GM18867 (cell line): ENCODE results near the gene JUP.

Experiments
- ATAC-seq: cut with Tn5 transposase; IDR thresholded peaks from one replicate; pipeline ENCODE4 v1.9.1; 2021; ENCODE audit warnings: mild to moderate bottlenecking, moderate library complexity; ENCODE audit not compliant: unreplicated experiment

The JUP gene

DNA sequence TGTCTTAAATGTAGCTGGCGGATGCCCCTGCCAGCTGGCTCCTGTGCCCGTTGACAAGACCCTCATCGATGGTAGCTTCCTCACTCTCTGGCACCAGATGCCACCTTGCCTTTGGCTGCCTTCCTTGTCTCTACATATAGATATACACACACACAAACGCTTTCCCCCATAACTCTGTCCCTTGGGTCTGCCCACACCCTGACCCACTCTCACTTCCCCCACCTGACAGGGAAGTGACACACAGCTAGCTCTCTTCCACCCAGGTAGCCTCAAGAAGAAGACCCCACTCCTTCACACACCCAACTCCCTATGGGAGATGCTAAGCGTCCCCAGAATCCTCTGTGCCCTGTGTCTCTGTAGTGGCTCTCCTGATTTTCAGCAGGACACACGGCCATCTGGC, 25.6 kb downstream of the JUP start:
- ATAC-seq, result no peak

DNA sequence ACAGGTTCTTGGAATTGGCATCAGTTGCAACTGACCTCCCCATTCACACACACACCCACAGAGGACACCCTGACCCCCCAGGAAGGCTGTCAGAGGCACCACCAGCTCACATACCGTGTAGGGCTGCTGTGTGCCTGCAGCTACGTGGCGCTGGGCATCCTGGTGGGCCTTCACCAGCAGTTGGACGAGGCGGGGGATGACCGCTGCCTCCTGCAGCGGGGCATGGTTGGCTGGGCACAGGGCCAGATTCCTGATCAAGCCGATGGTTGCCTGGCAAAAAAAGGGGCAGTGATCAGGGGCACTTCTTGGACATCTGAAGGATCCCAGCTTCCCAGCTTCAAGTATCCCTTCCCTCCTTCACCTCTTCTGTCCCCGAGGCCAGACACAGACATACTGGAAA, 27.9 kb downstream of the JUP start:
- ATAC-seq, result no peak

DNA sequence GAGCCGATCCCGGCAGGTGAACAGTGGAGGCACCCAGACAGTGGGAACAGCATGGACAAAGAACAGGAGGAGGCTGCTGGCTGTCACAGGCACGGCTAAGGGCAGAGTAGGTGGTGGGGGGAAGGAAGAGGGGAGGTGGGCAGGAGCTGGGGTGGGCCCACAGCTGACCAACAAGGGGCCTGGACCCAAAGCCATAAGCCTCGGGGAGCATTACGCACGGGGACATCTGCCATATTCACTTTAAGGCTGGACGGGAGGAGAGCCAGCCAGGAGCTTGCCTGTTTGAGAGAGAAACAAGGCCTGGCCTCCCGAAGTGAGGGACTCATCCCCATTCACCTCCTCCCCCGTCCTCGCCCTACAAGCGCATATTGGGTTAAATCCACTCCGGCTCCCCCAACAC, 32.4 kb downstream of the JUP start:
- ATAC-seq, result no peak

DNA sequence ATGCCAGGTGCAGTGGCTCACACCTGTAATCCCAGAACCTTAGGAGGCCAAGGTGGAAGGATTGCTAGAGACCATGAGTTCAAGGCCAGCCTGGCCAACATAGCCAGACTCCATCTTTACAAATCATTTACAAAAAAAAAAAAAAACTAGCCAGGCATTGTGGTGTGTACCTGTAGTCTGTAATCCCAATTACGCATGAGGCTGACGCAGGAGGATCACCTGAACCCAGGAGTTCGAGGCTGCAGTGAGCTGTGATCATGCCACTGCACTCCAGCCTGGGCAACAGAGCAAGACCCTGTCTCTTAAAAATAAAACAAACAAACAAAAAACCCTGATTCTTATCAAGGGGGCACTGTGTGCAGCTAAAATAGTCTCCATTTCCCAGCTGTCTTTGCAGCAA, 35.2 kb downstream of the JUP start:
- no peak for ATAC-seq

DNA sequence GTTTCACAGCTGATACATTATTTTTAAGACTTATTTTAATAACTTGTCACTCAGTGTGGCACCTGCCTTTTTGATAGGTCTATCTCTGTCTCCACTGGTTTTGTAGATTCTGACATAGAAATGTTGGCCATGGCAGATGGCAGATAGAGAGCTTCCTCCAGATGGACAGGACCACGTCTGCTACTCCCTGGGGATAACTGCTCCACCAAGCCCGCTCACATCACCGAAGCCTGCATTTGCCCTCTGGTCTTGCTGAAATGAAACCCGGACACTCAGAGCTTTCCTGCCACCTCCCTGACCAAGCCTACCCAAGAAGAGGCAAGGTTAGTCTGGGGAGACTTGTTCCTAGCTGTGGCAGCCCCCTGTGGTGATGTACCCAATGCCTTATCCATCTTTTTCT, 35.6 kb downstream of the JUP start:
- ATAC-seq, result no peak

DNA sequence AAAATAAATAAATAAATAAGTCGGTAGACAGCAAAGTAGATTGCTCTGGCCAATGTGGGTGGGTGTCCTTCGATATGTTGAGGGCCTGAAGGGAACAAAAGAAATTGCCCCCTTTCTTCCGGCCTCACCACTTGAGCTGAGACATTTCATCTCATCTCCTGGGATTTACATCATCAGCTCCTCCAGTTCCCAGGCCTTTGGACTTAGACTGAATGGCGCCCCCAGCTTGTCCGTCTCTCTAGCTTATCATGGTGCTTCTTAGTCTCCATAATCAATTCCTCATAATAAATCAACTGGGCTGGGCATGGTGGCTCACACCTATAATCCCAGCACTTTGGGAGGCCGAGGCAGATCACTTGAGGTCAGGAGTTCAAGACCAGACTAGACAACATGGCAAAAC, 38.2 kb downstream of the JUP start:
- no peak for ATAC-seq

DNA sequence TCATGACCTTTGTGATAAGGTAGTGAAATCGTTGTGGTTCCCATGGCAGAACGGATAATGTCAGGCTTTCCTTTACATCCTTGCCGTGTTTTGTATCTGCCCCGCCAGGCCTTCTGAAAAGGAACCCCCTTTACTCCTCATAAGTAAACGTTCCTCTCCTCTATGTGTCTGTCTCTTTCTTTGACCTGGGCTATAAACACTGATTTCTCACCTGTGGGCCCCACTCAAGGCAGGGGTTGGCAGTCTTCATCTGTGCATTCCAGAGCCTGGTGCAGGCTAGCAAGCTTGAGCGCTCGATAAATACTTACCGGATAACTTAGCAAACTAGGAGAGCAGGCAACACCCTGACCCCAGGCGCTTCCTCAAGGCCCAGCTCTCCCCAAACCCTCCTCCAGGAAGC, 44.8 kb downstream of the JUP start:
- no peak for ATAC-seq

DNA sequence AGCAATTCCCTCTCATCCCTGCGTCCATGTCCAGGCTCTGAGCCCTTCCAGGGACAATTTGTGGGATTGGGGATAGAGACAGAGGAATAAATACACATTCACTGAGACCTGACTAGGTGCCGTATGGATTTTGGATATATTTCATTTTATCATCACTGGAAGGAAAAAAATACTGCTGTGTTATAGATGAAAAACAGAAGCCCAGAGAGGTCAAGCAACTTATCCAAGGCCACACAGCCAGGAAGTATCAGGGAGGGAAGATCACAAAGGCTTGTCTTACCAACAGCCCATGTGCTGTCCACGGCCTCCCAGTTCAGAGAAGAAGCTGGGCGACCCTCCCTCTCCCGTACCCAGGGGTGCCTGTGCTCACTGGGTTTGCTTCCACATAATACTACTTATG, 46.0 kb downstream of the JUP start:
- no peak for ATAC-seq

DNA sequence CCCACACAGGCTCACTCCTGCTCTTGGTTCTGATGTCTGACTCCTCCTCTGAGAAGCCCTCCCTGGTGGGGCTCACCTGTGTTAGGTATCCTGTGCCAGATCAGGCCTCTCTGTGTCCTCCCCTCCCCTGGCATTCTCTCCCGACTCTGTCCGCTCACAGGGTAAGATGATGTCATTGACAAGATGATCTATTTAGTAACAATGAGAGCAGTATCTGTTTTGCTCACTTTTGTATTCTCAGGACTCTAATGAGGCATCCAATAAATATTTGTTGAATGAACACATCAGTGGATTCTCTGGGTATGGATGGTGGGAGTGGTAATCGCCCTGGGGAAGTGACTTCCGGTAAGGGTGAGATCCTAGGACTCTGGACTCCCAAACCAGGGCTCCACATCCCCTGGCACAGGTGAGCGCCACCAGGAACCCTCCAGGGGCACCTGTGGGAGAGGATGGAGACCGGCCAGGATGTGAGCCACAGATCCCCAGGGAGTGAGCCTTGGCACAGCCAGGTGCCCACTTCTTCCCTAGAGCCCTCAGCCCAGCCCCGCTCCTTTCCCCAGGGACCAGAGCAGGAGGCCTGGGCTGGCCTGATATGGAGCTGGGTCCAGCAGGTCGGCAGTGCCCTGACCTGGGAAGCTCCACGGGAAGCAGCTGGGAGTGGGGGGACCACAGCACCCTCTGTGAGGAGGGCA, 46.7 kb downstream of the JUP start:
- ATAC-seq, result no peak

DNA sequence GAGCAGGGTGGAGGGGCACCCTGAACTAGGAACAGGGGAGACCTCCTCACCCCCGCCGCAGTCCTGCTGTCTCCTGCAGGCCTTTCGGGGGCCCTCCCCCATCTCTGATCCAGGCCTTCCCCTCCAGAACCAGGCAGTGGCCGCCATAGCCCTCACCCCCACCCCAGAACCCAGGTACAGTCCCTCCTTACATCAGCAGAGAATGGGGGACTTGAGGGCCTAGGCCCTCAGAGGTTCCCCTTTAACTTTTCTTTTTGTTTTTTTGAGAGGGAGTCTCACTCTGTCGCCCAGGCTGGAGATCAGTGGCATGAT, 47.8 kb downstream of the JUP start:
- ATAC-seq, result no peak

DNA sequence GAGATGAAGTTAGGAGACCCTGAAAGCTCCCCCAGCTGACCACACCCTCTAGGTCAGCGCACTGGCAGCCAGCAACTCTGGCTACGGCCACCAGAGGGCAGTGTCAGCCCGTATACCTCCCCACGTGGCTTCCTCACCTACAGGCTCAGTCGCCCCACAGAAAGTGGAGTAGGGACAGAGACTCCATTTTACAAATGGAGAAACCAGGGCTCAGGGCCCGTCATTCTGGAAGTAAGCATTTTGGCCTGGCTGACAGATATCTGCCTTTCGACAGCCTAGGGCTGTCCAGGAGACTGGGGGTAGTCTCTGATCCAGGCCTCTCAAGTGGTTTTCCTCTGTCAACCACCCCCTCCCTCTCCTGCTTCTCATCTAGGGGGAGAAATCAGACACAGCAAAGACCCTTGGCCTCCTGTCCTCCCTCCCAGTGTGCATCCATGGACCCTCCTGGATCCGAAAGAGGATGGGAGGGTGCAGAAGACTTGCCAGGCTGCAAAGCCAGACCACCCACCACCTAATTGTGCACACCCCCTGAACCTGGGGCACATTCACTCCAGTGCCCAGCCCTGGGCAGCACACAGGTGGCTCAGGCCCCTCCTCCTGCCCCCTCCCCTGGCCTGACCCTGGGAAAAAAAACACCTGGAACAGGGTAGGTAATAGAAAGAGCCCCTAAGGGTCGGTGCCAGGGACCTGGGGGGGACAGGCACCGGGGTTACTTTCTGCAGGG, 48.3 kb downstream of the JUP start:
- peak; percentile 58 for ATAC-seq

DNA sequence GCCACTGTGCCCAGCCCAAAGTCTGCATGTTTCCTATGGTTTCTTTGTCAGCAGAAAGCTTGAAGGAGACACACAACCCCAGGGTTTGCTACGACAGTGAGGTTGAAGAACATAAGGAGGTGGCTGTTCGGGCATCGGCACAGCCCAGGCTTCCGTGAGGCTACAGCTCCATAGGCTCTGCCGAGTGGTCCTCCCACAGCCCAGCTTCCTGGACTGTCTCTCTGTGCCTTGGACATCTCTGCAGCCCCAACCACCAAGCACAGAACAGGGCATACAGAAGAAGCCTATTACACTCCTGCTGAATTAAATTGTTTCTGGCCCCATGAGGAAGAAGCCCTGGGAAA, 48.9 kb downstream of the JUP start:
- no peak for ATAC-seq

DNA sequence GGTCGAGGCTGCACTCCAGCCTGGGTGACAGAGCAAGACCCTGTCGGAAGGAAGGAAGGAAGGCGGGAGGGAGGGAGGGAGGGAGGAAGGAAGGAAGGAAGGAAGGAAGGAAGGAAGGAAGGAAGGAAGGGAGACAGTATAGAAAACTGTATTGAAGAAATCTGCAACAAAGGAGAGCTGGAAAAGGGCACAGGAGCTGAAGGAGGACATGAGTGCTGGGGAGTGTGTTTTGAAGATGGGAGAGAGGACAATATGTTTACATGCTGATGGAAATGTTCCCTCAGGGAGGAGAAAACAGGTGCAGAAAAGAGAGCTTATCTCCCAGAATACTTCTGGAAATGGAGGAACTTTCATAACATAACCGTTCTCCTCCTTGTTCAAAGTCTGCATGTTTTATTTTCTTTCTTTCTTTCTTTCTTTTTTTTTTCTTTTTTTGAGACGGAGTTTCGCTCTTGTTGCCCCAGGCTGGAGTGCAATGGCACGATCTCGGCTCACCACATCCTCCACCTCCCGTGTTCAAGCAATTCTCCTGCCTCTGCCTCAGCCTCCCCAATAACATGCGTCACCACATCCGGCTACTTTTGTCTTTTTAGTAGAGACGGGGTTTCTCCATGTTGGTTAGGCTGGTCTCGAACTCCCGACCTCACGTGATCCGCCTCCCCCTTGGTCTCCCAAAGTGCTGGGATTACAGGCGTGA, 49.4 kb downstream of the JUP start:
- no peak for ATAC-seq

DNA sequence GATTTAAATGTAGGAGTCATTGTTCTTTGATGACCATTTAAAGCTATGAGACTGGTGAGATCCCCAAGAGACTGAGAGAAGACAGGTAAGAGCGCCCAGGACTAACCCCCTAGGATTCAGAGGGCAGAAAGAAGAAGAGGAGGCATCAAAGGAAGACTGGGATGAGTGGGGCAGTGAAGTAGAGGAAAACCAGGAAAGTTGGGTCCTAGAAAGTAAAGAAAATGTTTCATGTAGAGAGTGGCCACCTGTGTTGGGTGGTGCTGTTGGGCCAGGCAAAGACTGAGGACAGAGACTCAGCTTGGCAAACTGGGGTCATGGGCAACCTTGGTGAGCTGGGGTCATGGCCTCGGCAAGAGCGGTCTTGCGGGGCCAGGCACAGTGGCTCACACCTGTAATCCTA, 50.8 kb downstream of the JUP start:
- no peak for ATAC-seq

DNA sequence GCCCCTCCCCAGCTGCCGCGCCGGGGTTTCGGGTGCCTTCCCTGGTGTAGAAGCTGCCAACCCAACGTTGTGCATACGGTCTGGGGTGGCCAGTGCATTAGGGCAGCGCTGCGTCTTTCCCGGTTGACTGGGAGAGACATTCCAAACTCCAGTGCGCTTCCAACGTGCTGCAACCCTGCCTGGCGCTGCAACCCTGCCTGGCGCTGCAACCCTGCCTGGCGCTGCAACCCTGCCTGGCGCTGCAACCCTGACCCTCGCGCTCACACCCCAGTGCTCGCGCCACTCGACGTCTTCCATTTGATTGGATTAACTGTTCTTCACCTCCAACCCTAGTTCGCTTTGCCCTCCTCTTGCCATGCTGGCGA, 51.6 kb downstream of the JUP start:
- ATAC-seq, result no peak

DNA sequence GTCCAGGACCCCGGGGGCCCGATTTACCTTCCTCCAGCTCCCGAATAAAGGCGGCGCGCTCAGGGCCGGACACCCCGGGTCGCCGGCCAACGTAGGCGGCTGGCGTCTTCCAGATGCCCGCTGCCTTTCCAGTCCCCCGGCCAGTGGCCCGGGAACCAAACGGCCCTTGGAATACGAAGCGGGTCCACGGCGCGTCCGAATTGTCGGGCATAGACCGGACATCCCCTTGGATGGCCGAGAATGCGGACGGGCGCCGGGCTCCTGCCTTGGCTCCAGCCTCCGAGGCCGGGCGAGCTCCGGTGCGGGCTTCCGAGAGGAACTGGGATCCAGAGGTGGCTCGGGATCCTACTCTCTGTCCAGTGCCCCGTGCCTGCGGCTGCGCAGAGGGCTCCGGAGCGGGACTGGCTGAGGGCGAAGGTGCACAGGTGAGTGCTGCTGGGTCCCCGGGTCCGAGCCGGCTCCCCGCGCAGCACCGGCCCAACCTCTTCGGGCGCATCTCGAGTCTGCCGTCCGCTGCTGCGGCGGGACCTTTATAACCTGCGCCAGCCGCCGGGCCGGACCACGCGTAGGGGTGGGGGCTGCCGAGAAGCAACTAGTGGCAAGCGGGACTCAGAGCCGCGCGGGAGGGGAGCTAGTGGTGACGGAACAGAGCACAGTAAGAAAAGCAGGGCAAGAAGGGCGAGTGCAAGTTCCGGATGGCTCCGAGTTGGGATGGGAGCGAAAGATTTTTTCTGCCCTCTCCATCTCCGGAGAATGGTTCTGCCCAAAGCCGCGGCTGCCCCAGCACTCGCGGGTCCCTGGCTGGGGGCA, 52.2 kb downstream of the JUP start, which contains the start of gene HAP1:
TSS of gene HAP1 (minus strand) at position 505 of the 810 bp plus-strand sequence. CDS start at position 496, 9 bp downstream.
- ATAC-seq, result no peak

DNA sequence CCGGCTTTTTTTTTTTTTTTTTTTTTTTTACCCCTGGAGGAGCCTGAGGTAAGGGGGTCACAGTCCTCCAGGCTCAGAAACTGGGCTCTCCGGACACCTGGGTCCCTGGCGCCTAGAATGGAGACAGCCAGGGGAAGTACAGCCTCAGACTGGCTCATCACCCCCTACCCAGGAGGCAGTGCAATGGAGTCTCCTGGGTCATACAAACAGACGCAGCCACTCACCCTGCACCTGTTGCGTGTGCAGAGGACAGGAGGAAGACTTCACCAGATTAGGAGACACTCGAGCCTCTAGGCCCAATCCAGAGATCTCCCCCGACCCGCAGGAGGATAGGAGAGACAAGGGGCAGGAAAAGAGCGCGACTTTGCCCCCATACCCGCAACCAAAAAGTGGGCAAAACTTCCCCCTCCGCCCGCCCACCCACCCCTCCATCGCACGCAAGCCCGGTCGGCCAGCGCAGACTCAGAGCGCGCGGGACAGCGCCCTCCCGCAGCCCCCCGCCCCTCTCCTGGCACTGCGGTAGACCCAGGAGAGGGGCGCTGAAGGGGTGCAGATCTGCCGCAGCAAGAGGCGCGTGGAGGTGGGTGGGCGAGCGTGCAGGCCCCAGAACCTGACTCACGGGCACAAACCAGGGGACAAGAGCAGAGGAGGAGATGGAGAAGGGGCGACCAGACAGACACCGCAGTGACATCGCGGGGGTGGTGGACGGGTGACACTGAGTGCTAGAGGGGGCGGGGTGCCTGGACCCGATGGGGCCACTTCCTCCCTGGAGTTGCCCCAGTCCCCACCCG, 53.0 kb downstream of the JUP start:
- ATAC-seq, result no peak

DNA sequence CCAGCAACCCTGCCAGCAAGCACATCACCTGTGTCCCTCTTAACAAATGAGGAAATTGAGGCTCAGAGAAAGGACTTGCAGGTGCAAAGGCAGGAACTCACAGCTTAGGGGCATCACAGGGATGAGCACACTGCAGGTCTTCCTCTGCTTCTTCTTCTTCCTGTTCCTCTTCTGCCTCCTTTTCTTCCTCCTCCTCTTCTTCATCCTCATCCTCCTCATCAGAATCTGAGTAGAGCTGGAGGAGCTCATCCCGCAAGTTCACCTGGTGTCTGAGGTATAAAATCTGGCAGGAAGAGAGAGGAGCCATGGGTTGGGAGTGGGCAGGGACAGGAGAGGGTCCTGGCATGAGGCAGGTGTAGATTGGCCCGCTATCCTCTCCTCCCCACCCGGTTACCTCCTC, 54.7 kb downstream of the JUP start:
- no peak for ATAC-seq

DNA sequence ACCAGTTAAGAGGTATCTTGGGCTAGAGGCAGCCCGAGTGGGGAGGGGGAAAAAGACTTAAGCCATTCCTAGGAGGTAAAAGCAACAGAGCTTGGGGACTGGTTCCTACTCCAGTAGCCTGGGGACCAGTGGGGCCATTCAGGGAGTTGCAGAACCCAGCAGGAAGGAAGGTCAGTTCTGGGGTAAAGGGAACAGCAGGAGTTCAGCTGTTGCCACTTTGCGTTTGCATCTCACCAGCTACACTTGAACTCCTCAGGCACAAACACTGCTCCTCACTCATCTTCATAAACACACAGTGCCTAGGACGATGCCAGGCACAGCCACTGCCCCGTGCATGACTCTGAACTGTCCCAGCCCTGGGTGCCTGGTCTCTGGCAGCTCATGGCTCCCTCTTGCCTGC, 56.0 kb downstream of the JUP start:
- ATAC-seq, result no peak

DNA sequence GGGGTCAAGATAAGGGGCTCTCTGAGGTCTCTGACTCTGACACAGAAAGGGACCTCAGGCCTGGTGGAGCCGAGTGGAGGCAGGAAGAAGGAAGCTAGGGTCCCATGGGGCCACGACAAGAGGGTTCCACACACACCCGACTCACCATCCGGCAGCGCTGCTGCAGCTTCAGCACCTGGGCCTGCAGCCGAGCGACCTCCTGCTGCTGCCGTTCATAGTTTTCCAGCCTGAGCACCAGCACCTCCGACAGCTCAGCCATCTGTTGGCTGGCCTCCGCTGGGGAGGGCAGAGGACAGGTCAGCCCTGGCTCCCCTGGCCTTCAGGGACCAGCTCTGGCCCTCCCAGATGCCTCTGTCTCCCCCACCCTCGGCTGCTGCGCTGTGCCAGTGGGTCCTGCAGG, 58.5 kb downstream of the JUP start:
- ATAC-seq, result no peak

DNA sequence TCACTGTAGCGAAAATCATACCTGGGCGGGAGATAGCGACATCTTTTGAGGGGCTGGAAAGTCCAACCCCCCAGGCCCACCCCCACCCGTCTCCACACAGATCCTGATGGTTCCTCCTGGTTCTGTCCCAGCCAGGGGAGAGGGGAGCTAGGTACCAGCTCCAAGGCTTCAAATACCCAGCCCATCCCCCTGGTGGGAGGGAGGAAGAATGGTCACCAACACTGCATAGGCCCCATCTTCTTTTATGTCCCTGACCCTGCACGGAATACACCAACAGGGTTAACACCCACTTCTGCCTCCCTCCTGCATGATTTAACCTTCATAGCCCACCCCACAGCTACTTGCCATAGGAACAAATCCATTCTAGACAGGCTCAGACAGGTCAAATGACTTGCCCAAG, 61.4 kb downstream of the JUP start:
- no peak for ATAC-seq
